ENCODE results near the gene KRT84.
"Not testable (repeated sequence)": the region's sequence is repeated elsewhere in the genome, so short reads cannot be mapped to it uniquely, and the experiment has no call there.

KRT84 gene

GRCh38 chr12:52360106-52360662, 25.3 kb downstream of the KRT84 start:
- DNase-seq (ENCODE audit: low read depth): no peak

- no peak for DNase-seq (ENCODE audit: low read depth)
Measured at GRCh38 chr12:52359621-52360061, 25.8 kb downstream of the KRT84 start.

- DNase-seq (ENCODE audit: low read depth): peak; percentile 2
Measured at GRCh38 chr12:52358575-52359350, 26.7 kb downstream of the KRT84 start.

- DNase-seq (ENCODE audit: low read depth): no peak
Measured at GRCh38 chr12:52356762-52357580, 28.5 kb downstream of the KRT84 start.

- no peak for DNase-seq (ENCODE audit: low read depth)
Measured at GRCh38 chr12:52356031-52356761, 29.3 kb downstream of the KRT84 start.

- no peak for DNase-seq (ENCODE audit: low read depth)
Measured at GRCh38 chr12:52355176-52355575, 30.3 kb downstream of the KRT84 start.

GRCh38 chr12:52354200-52354599, 31.3 kb downstream of the KRT84 start:
- no peak for DNase-seq (ENCODE audit: low read depth)

GRCh38 chr12:52353766-52354165, 31.7 kb downstream of the KRT84 start:
- no peak for DNase-seq (ENCODE audit: low read depth)

- no peak for DNase-seq (ENCODE audit: low read depth)
Measured at GRCh38 chr12:52352951-52353350, 32.5 kb downstream of the KRT84 start.

- DNase-seq (ENCODE audit: low read depth): peak; percentile 49
Measured at GRCh38 chr12:52351196-52352059, 34.0 kb downstream of the KRT84 start.

GRCh38 chr12:52350786-52351185, 34.7 kb downstream of the KRT84 start:
- no peak for DNase-seq (ENCODE audit: low read depth)

- no peak for DNase-seq (ENCODE audit: low read depth)
Measured at GRCh38 chr12:52350021-52350620, 35.3 kb downstream of the KRT84 start.

GRCh38 chr12:52349196-52349595, 36.3 kb downstream of the KRT84 start:
- DNase-seq (ENCODE audit: low read depth): no peak

- DNase-seq (ENCODE audit: low read depth): no peak
Measured at GRCh38 chr12:52347551-52348510, 37.6 kb downstream of the KRT84 start.

GRCh38 chr12:52347016-52347415, 38.4 kb downstream of the KRT84 start:
- no peak for DNase-seq (ENCODE audit: low read depth)

GRCh38 chr12:52346593-52346992, 38.9 kb downstream of the KRT84 start:
- DNase-seq (ENCODE audit: low read depth): no peak

- DNase-seq (ENCODE audit: low read depth): not testable (repeated sequence)
Measured at GRCh38 chr12:52345041-52345440, 40.4 kb downstream of the KRT84 start.

GRCh38 chr12:52344111-52344510, 41.3 kb downstream of the KRT84 start:
- DNase-seq (ENCODE audit: low read depth): no peak

GRCh38 chr12:52343550-52343949, 41.9 kb downstream of the KRT84 start:
- DNase-seq (ENCODE audit: low read depth): no peak
